Naive thymus-derived CD4-positive, alpha-beta T cell (primary cell): ENCODE results near the gene OR2S2. TPM values are rescaled to one million over a fixed set of nuclear protein-coding genes. Genes with fewer than 3 reads are reported as not detected.
"Not testable (repeated sequence)": the region's sequence is repeated elsewhere in the genome, so short reads cannot be mapped to it uniquely, and the experiment has no call there.

Source experiments
- ATAC-seq: fragments of 150-1000 bp; cut with Tn5 transposase; 2 replicates; pipeline ENCODE4 v1.10.0; 2021; ENCODE audit warnings: mild to moderate bottlenecking, moderate library complexity
- CTCF ChIA-PET: fragments of 350-600 bp; sonication (Branson Sonifier 250); formaldehyde crosslinking; loops from one replicate; lab custom pipeline; 2021; ENCODE audit warnings: antibody characterized with exemption; lab: Charles Lee
- POLR2A ChIA-PET: fragments of 350-600 bp; sonication (Branson Sonifier 250); formaldehyde crosslinking; loops from one replicate; lab custom pipeline; 2021; ENCODE audit warnings: antibody characterized with exemption, inconsistent platforms; lab: Charles Lee
- DNase-seq, 9 donors: peaks; one replicate each; pipeline versions ENCODE4 v3.0.0 to v3.0.0-alpha.2; 2020 to 2022; ENCODE audit warnings: mixed read lengths in 1 of 9
- H3K27ac ChIP-seq: one replicate; pipeline ENCODE4 v1.7.0; 2013; ENCODE audit warnings: mild to moderate bottlenecking, low read depth, low read length, moderate library complexity
- H3K27me3 ChIP-seq, 2 donors: one replicate each; pipeline ENCODE4 v1.7.0; 2013; ENCODE audit warnings: low read length in 2 of 2, mild to moderate bottlenecking in 2 of 2, moderate library complexity in 2 of 2; ENCODE audit not compliant: control insufficient read depth in 2 of 2, insufficient read depth in 2 of 2
- H3K36me3 ChIP-seq, 3 experiments: 1 replicate in 2 of 3; 2 replicates in 1 of 3; pipeline ENCODE4 v1.7.0; 2013; ENCODE audit warnings: low read length in 3 of 3, mild to moderate bottlenecking in 3 of 3, moderate library complexity in 1 of 3; ENCODE audit not compliant: insufficient read depth in 3 of 3, control insufficient read depth in 2 of 3
- H3K4me1 ChIP-seq, 2 donors: one replicate each; pipeline ENCODE4 v1.7.0; 2013; ENCODE audit warnings: low read length in 2 of 2, mild to moderate bottlenecking in 2 of 2, moderate library complexity in 1 of 2; ENCODE audit not compliant: control insufficient read depth in 2 of 2, insufficient read depth in 2 of 2
- H3K4me3 ChIP-seq: 2 replicates; pipeline ENCODE4 v1.7.0; 2013; ENCODE audit warnings: mild to moderate bottlenecking, low read length
- H3K9me3 ChIP-seq, 3 experiments: 1 replicate in 2 of 3; 2 replicates in 1 of 3; pipeline ENCODE4 v1.7.0; 2013; ENCODE audit warnings: low read length in 3 of 3; ENCODE audit not compliant: control insufficient read depth in 2 of 3
- H3K27ac Mint-ChIP-seq, 9 donors: one replicate each; pipeline ENCODE4 v1.8.0; 2020 to 2022; ENCODE audit warnings: mixed read lengths in 9 of 9, mild to moderate bottlenecking in 8 of 9, moderate library complexity in 5 of 9, inconsistent platforms in 2 of 9
- H3K27me3 Mint-ChIP-seq, 5 donors: one replicate each; pipeline ENCODE4 v1.8.0; 2021 to 2022; ENCODE audit warnings: mixed read lengths in 5 of 5, mild to moderate bottlenecking in 1 of 5
- H3K36me3 Mint-ChIP-seq, 5 donors: one replicate each; pipeline ENCODE4 v1.8.0; 2020 to 2022; ENCODE audit warnings: mixed read lengths in 5 of 5, mild to moderate bottlenecking in 3 of 5, inconsistent platforms in 1 of 5
- H3K4me1 Mint-ChIP-seq, 7 donors: one replicate each; pipeline ENCODE4 v1.8.0; 2020 to 2022; ENCODE audit warnings: mixed read lengths in 7 of 7, mild to moderate bottlenecking in 3 of 7, inconsistent platforms in 1 of 7
- H3K4me3 Mint-ChIP-seq, 10 donors: one replicate each; pipeline ENCODE4 v1.8.0; 2020 to 2022; ENCODE audit warnings: mild to moderate bottlenecking in 10 of 10, mixed read lengths in 10 of 10, moderate library complexity in 6 of 10, inconsistent platforms in 2 of 10
- H3K9me3 Mint-ChIP-seq, 11 donors: one replicate each; pipeline ENCODE4 v1.8.0; 2020 to 2022; ENCODE audit warnings: mixed read lengths in 11 of 11, mild to moderate bottlenecking in 4 of 11, inconsistent platforms in 1 of 11, moderate library complexity in 1 of 11
- intact Hi-C, 2 donors: fragments of 100-400 bp; cut with micrococcal nuclease; formaldehyde crosslinking; loops; one replicate each; pipeline ENCODE4 v1.15.1; 2023
- polyA plus RNA-seq, 2 donors: library from polyadenylated mRNA; unstranded; fragments of 300-500 nt; fragmentation: Illumina TruSeq; gene quantifications; one replicate each; pipeline ENCODE4 v1.2.3, GENCODE V29; 2021
- total RNA-seq, 6 experiments: library from RNA in 5 of 6; stranded (reverse) in 5 of 6; gene quantifications; 1 replicate in 5 of 6; 2 replicates in 1 of 6; pipeline ENCODE4 v1.2.3 and lab custom pipeline; 2021 to 2026

OR2S2 gene
- total and polyA plus RNA-seq, 7 experiments from 2014 or later: not detected

GRCh38 chr9:35996358-35996970, 38.5 kb upstream of the OR2S2 start:
- Mint-ChIP-seq H3K27ac (no peak overlapping the region), H3K4me3 (no peak overlapping the region), H3K36me3 (peaks cover 0 to 17% (median 0%) of the 10 kb centered on the region in 5 donors), H3K27me3 (peaks cover 4 to 30% (median 19%) of the 10 kb centered on the region in 5 donors), H3K9me3 (peaks cover 0 to 19% (median 7%) of the 10 kb centered on the region in 11 donors), H3K4me1 (peaks cover 0 to under 1% (median 0%) of the 10 kb centered on the region in 7 donors)
- DNase-seq (no peak), ATAC-seq (no peak)
- ChIA-PET POLR2A (interaction anchor here (0.8 kb wide), 1 partner anchor 455 kb away, joined by 4 read pairs; no protein-coding TSS in a partner anchor), CTCF (interaction anchor here (0.7 to 1.1 kb wide), 2 partner anchors 10 to 66 kb away, joined by 3 read pairs; no protein-coding TSS in a partner anchor)
- no peaks in the 10 kb centered on the region for H3K27me3 ChIP-seq
- no peak overlapping the region for H3K27ac ChIP-seq
- H3K9me3 ChIP-seq: no peaks in the 10 kb centered on the region
- no peaks in the 10 kb centered on the region for H3K4me1 ChIP-seq
- H3K4me3 ChIP-seq: no peak overlapping the region
- no peaks in the 10 kb centered on the region for H3K36me3 ChIP-seq
- intact Hi-C loops: no loop called here

GRCh38 chr9:35994959-35995358, 37.0 kb upstream of the OR2S2 start:
- Histone ChIP-seq H3K36me3 (no peaks in the 10 kb centered on the region), H3K27ac (no peak overlapping the region), H3K27me3 (no peaks in the 10 kb centered on the region), H3K4me3 (no peak overlapping the region), H3K9me3 (no peaks in the 10 kb centered on the region), H3K4me1 (no peaks in the 10 kb centered on the region)
- Mint-ChIP-seq H3K36me3 (peaks cover 0 to 17% (median 0%) of the 10 kb centered on the region in 5 donors), H3K27ac (no peak overlapping the region), H3K27me3 (peaks cover 8 to 30% (median 23%) of the 10 kb centered on the region in 5 donors), H3K4me3 (no peak overlapping the region), H3K4me1 (peaks cover 0 to 1% (median 0%) of the 10 kb centered on the region in 7 donors), H3K9me3 (peaks cover 0 to 19% (median 7%) of the 10 kb centered on the region in 11 donors)
- no peak for DNase-seq
- ATAC-seq: no peak
- POLR2A ChIA-PET: interaction anchor here (0.6 kb wide), 1 partner anchor 9 kb away, joined by 5 read pairs; no protein-coding TSS in a partner anchor
- CTCF ChIA-PET: interaction anchor here (1.1 kb wide), 1 partner anchor 39 kb away, joined by 6 read pairs; no protein-coding TSS in a partner anchor
- intact Hi-C loops: no loop called here

GRCh38 chr9:35993976-35994720, 36.2 kb upstream of the OR2S2 start:
- Histone ChIP-seq H3K9me3 (no peaks in the 10 kb centered on the region), H3K4me1 (no peaks in the 10 kb centered on the region), H3K36me3 (no peaks in the 10 kb centered on the region), H3K4me3 (no peak overlapping the region), H3K27ac (no peak overlapping the region), H3K27me3 (peaks cover 0 to under 1% of the 10 kb centered on the region in 2 donors)
- peaks cover 0 to 19% (median 7%) of the 10 kb centered on the region in 11 donors for H3K9me3 Mint-ChIP-seq
- peaks cover 0 to 1% (median 0%) of the 10 kb centered on the region in 7 donors for H3K4me1 Mint-ChIP-seq
- DNase-seq (no peak), ATAC-seq (no peak)
- no peak overlapping the region for H3K27ac Mint-ChIP-seq
- peaks cover 8 to 33% (median 20%) of the 10 kb centered on the region in 5 donors for H3K27me3 Mint-ChIP-seq
- H3K4me3 Mint-ChIP-seq: no peak overlapping the region
- intact Hi-C loops: no loop called here
- ChIA-PET CTCF (interaction anchor here (1.1 kb wide), 1 partner anchor 38 kb away, joined by 6 read pairs; no protein-coding TSS in a partner anchor), POLR2A (no interaction called here)
- peaks cover 0 to 17% (median 0%) of the 10 kb centered on the region in 5 donors for H3K36me3 Mint-ChIP-seq

DNA sequence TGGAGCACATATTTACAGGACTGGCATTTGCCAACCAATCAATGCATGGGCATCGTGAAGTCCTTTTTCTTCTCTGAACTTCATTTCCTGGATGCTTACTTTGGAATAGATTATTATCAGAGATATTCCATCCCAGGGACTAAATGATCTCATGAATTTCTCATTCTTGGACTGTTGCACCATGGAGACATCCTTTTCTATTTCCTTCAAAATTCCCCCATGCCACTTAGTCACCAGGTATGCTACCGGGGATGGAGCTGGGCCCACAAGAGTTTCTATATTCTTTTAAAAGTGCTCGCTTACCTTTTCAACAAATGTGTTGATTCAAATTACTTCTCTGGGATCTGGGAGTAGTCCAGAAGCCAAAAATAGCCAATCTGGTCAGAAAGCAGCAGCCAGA, 35.2 kb upstream of the OR2S2 start:
- H3K4me1 ChIP-seq, ATAC-seq, CTCF ChIA-PET, intact Hi-C loops, H3K4me3 Mint-ChIP-seq, H3K27me3 ChIP-seq, H3K27ac Mint-ChIP-seq, H3K4me1 Mint-ChIP-seq, H3K27ac ChIP-seq, DNase-seq, POLR2A ChIA-PET, H3K36me3 ChIP-seq, H3K36me3 Mint-ChIP-seq, H3K9me3 ChIP-seq, H3K4me3 ChIP-seq: not testable (repeated sequence)
- peaks cover 0 to 11% (median under 1%) of the 10 kb centered on the region in 11 donors for H3K9me3 Mint-ChIP-seq
- H3K27me3 Mint-ChIP-seq: peaks cover 8 to 36% (median 20%) of the 10 kb centered on the region in 5 donors

DNA sequence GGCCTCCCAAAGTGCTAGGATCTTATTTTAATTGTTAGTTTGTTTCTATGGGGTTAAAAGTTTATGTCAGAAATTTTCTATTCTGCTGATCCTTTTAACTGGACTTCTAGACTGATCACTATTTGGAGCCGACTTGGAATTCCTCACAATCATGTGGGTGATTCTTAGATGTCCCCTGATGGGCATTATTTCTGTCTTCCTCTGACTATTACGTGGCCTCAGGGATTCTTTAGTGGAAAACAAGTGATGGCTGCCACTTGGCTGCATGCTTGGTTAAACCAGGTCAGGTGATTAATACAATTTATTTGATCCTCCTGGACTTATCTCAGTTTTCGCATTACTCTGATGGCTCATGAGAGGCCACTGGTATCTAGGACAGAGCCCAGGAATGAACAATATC, 32.2 kb upstream of the OR2S2 start:
- Histone ChIP-seq H3K9me3 (no peaks in the 10 kb centered on the region), H3K4me1 (no peaks in the 10 kb centered on the region), H3K27ac (no peak overlapping the region), H3K27me3 (peaks cover 0 to 2% of the 10 kb centered on the region in 2 donors), H3K36me3 (no peaks in the 10 kb centered on the region), H3K4me3 (no peak overlapping the region)
- no peak for DNase-seq
- Mint-ChIP-seq H3K36me3 (peaks cover 0 to 4% (median 0%) of the 10 kb centered on the region in 5 donors), H3K9me3 (no peaks in the 10 kb centered on the region), H3K27ac (no peak overlapping the region), H3K27me3 (peaks cover 13 to 54% (median 20%) of the 10 kb centered on the region in 5 donors), H3K4me3 (no peak overlapping the region), H3K4me1 (peaks cover 0 to 1% (median 0%) of the 10 kb centered on the region in 7 donors)
- ATAC-seq: no peak
- ChIA-PET POLR2A (no interaction called here), CTCF (no interaction called here)
- intact Hi-C loops: no loop called here

DNA sequence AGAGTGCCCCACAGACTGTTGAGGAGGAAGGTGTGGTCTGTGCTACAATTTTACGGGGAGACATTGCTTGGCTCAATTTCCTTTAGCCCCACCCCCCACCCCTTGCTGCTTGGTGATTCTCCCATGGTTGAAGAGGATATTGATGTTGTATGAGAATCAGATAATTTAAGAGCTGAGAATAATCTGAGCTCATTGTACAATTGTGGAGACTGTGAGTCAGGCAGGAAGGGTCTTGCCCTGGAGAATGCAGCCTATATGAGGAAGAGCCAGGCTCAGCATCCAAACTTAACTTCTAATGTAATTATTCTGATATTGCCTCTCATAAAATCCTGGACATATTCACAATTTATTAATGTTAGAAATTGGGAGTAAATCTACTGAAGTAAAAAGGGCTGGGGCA, 26.1 kb upstream of the OR2S2 start:
- peaks cover 0 to 4% of the 10 kb centered on the region in 2 donors for H3K4me1 ChIP-seq
- Mint-ChIP-seq H3K9me3 (no peaks in the 10 kb centered on the region), H3K4me1 (peaks cover 0 to 13% (median 0%) of the 10 kb centered on the region in 7 donors), H3K27ac (no peak overlapping the region), H3K4me3 (no peak overlapping the region), H3K27me3 (peaks cover 12 to 66% (median 22%) of the 10 kb centered on the region in 5 donors), H3K36me3 (peaks cover 0 to 3% (median 0%) of the 10 kb centered on the region in 5 donors)
- ATAC-seq (no peak), DNase-seq (no peak)
- H3K4me3 ChIP-seq: no peak overlapping the region
- H3K36me3 ChIP-seq: no peaks in the 10 kb centered on the region
- POLR2A ChIA-PET: interaction anchor here (0.6 kb wide), 1 partner anchor 117 kb away, joined by 3 read pairs; no protein-coding TSS in a partner anchor
- intact Hi-C loops: no loop called here
- no peak overlapping the region for H3K27ac ChIP-seq
- CTCF ChIA-PET: interaction anchor here (0.6 to 1.1 kb wide), 2 partner anchors 24 to 44 kb away, joined by 3 to 4 read pairs; no protein-coding TSS in a partner anchor
- H3K27me3 ChIP-seq: peaks cover 0 to under 1% of the 10 kb centered on the region in 2 donors
- no peaks in the 10 kb centered on the region for H3K9me3 ChIP-seq
